GM12801 (cell line): Measurements from ENCODE around the gene NUP50.

Experiments
- TF ChIP-seq, protein P1 (sequence below): IDR thresholded peaks from one replicate; pipeline ENCODE4 v1.5.1; 2011; ENCODE audit warnings: control low read depth; ENCODE audit not compliant: insufficient read length; ENCODE audit errors: extremely low read depth

NUP50 gene

DNA sequence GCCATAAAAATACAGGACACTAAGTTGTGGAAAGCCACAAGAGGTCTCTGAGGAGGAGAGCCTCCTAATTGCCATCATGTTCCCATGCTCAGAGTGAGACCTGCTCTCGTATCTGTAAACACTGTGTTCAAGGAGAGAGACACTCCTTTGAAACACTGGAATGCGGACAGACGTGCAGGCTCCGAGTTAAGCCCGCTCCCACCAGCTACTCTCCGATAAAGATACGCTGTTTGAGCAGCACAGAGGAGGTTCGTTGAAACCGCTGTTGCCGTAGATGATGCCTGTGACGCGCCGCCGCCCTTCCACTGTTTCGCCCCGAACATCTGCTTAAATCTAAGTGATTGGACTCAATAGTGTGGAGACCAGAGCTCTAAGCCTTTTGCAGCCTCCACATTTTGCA lies 25.1 kb downstream of the NUP50 start:
- TF ChIP-seq, protein P1, sequence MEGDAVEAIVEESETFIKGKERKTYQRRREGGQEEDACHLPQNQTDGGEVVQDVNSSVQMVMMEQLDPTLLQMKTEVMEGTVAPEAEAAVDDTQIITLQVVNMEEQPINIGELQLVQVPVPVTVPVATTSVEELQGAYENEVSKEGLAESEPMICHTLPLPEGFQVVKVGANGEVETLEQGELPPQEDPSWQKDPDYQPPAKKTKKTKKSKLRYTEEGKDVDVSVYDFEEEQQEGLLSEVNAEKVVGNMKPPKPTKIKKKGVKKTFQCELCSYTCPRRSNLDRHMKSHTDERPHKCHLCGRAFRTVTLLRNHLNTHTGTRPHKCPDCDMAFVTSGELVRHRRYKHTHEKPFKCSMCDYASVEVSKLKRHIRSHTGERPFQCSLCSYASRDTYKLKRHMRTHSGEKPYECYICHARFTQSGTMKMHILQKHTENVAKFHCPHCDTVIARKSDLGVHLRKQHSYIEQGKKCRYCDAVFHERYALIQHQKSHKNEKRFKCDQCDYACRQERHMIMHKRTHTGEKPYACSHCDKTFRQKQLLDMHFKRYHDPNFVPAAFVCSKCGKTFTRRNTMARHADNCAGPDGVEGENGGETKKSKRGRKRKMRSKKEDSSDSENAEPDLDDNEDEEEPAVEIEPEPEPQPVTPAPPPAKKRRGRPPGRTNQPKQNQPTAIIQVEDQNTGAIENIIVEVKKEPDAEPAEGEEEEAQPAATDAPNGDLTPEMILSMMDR, result no peak

DNA sequence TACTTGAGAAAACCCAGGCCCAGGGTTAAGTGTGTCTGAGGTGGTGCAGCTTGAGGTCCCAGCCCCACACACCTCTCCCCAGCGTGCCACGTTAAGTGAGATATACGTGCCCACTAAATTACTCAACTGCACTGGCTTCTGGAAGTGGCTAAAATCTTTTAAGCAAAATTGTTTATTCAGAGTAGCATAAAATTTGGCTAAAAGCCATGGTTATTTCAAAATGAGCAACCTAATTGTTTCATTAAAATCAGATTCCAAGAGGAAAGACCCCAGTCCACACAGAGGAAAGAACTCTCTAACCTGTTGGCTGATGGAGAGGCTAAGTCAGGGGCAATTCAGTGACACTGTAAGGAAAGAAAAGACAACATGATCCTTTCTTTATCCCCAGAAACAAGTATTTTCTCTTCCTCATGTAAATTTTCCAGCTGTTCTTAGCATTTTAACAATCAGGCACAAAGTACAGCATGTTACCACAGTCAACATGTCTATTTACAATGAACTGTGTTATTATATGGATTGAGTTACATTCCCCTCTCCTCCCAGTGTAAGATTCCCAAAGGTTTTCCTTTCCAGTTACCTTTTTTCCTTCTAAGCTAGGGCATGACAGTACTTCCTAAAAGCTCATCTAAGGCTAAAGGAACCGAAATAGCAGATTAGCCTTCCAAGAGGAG lies 26.6 kb downstream of the NUP50 start:
- TF ChIP-seq, protein P1, result no peak

DNA sequence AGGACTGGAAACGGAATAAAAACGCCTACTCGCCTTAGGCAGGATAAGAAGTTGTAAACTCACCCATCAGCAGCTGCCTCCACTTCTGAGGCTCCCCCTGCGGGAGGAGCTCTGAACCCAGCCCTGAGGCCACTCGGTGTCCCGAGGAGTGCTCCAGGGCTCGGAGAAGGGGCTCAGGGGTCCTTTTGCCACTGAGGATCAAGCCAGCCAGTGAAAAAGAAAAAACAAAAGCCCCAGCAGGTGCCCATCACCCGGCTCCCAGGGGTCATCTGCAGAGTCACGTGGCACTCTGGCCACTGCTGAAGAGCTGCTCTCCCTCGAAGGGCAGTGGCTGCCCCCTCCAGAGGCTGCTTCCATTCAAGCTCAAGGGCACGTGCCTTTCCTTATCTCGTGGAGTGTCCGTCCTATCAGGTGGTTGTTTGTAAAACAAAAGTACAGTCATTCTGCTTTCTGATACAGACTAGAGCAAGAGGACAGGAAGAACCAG lies 29.0 kb downstream of the NUP50 start:
- TF ChIP-seq, protein P1, result no peak

DNA sequence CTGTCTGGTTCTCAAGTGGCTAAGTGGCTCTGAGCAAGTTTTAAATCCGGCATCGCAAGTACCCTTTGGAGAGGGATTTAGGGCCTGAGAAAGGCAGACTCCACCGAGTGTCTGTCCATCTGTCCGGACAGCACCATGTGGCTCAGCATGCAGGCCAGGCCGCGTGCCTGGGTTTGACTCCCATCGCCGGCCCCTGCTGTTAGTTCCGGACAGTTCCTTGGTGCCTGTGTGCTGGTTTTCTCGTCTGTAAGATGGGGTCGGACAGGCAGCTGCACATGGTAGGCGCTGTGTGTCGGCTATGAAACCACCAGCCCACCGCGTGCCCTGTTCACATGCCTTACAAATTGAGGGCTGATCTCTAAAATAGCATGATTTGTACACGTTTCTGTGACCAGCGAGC lies 31.0 kb downstream of the NUP50 start:
- TF ChIP-seq, protein P1, result no peak

DNA sequence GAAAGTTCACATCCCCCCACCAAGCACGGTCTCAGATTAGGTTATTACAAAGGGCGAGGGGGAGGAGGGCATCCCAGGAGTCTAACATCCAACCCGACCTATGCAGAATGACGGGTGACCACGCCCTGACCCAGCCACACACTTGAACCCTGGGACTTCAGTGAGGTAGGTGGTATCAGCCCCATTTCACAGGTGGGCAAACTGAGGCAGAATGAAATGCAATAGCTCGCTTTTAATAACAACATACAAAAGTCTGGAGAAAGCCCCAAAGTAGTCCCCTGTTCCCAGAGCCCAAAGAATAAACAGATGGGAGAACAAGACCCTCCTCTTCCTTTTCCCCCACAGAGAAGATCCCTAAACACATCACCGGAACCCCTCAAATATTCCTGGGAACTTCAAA lies 31.9 kb downstream of the NUP50 start:
- TF ChIP-seq, protein P1, result no peak

DNA sequence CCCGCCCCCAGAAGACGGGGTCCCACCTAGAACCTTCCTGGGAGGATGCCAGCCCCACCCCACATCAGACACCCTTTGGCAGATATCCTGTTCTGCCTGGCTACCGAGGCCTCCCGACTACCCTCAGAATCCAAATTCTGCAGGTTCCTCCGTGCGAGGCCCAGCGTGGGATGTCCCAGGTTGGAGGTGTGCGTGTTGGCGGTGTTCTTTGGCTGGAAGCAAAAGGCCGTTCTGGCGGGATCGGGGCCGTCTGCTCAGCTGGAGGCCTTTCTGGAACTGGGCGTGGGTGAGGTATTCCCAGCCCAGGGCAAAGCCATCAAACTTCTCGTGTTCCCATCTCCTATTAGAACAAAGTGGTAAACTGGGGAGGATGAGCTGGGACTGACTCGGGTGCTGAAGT lies 32.6 kb downstream of the NUP50 start:
- TF ChIP-seq, protein P1, result no peak

DNA sequence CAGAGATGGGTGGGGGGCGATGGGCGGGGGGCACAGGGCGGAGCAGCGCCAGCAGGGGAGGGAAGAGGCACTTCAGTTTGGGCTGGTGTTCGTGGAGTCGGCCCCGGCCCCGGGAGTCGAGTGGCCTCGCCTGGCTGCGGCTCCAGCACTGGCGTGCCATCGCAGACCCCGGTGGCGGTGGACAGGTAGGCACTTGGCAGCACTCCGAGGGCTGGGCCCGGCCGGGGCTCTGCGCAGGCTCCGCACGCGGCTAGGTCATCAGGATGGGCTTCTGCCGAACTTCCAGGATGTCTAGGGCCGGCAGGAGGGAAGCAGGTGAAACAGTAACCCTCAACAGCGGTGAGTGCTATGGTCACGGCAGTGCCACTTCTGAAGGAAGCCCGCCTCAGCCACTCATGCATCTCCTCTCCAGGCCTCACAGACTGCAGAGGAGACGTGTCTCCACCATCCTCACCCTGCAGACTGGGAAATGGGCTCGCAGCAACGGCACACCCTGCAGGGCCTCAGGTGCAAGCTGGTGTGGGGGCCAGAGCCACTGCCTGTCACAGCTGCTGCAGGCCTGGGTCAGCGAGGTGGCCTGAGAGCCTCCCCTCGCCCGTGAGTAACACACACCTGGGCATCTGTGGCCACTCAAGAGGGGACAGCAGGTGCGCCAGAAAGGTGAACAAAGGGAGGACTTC lies 33.3 kb downstream of the NUP50 start:
- TF ChIP-seq, protein P1, result no peak
